Activated B cell treated with CpG ODN at 0.5 μM for 24 hours (primary cell): ENCODE results near the gene MGAT3. TPM values are rescaled to one million over a fixed set of nuclear protein-coding genes. Genes with fewer than 3 reads are reported as not detected.

Experiments
- ATAC-seq: fragments of 200-7000 bp; cut with Tn5 transposase; one replicate; pipeline ENCODE4 v1.10.0; 2021; ENCODE audit warnings: low read depth, mild to moderate bottlenecking, moderate library complexity
- CTCF ChIA-PET: fragments of 350-600 bp; sonication (Branson Sonifier 250); formaldehyde crosslinking; loops from one replicate; lab custom pipeline; 2021; ENCODE audit warnings: antibody characterized with exemption; lab: Charles Lee
- POLR2A ChIA-PET: fragments of 350-600 bp; sonication (Branson Sonifier 250); formaldehyde crosslinking; loops from one replicate; lab custom pipeline; 2021; ENCODE audit warnings: antibody characterized with exemption; lab: Charles Lee
- DNase-seq: peaks from one replicate; pipeline ENCODE4 v3.0.0; 2022
- H3K27ac Mint-ChIP-seq: one replicate; pipeline ENCODE4 v1.8.0; 2020; ENCODE audit warnings: mixed read lengths
- H3K27me3 Mint-ChIP-seq: one replicate; pipeline ENCODE4 v1.8.0; 2021; ENCODE audit warnings: mixed read lengths
- H3K36me3 Mint-ChIP-seq: one replicate; pipeline ENCODE4 v1.8.0; 2021; ENCODE audit warnings: low read depth, mixed read lengths
- H3K4me1 Mint-ChIP-seq: one replicate; pipeline ENCODE4 v1.8.0; 2021; ENCODE audit warnings: mixed read lengths
- H3K4me3 Mint-ChIP-seq: one replicate; pipeline ENCODE4 v1.8.0; 2020; ENCODE audit warnings: mild to moderate bottlenecking, mixed read lengths
- H3K9me3 Mint-ChIP-seq: one replicate; pipeline ENCODE4 v1.8.0; 2020; ENCODE audit warnings: mixed read lengths
- intact Hi-C: fragments of 100-400 bp; cut with micrococcal nuclease; formaldehyde crosslinking; loops from one replicate; pipeline ENCODE4 v1.15.1; 2024
- total RNA-seq: library from RNA; stranded (reverse); gene quantifications from 2 replicates; pipeline ENCODE4 v1.2.3, GENCODE V29; 2022
- TF ChIP-seq, protein P1 (sequence below): fragments of 200-600 bp; IDR thresholded peaks from one replicate; pipeline ENCODE4 v1.8.0; 2022; ENCODE audit warnings: antibody characterized with exemption, mild to moderate bottlenecking

MGAT3 gene
- total RNA-seq, 1 donor from 2014 or later = 43.4 TPM

- no peaks in the 10 kb centered on the region for H3K27me3 Mint-ChIP-seq
- intact Hi-C loops = loop anchor here (1.0 to 2.0 kb wide), 4 partner anchors 22 to 171 kb away; partner anchors contain the start of gene TAB1
- peaks cover 28% of the 10 kb centered on the region for H3K4me1 Mint-ChIP-seq
- peaks cover 73% of the 10 kb centered on the region for H3K36me3 Mint-ChIP-seq
- TF ChIP-seq, protein P1, sequence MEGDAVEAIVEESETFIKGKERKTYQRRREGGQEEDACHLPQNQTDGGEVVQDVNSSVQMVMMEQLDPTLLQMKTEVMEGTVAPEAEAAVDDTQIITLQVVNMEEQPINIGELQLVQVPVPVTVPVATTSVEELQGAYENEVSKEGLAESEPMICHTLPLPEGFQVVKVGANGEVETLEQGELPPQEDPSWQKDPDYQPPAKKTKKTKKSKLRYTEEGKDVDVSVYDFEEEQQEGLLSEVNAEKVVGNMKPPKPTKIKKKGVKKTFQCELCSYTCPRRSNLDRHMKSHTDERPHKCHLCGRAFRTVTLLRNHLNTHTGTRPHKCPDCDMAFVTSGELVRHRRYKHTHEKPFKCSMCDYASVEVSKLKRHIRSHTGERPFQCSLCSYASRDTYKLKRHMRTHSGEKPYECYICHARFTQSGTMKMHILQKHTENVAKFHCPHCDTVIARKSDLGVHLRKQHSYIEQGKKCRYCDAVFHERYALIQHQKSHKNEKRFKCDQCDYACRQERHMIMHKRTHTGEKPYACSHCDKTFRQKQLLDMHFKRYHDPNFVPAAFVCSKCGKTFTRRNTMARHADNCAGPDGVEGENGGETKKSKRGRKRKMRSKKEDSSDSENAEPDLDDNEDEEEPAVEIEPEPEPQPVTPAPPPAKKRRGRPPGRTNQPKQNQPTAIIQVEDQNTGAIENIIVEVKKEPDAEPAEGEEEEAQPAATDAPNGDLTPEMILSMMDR = no peak
- POLR2A ChIA-PET = interaction anchor here (0.5 to 1.4 kb wide), 6 partner anchors 12 to 355 kb away, joined by 3 to 5 read pairs (median 3); partner anchors contain the start of genes MIEF1 and RPL3
- H3K27ac Mint-ChIP-seq = peak overlapping the region; percentile 24
- no peak for DNase-seq
- ATAC-seq = peak; percentile 45
- H3K4me3 Mint-ChIP-seq = no peak overlapping the region
- CTCF ChIA-PET = interaction anchor here (0.6 to 4.9 kb wide), 20 partner anchors 11 to 522 kb away, joined by 3 to 33 read pairs (median 4); partner anchors contain the start of genes MIEF1, RPS19BP1 and TAB1
- H3K9me3 Mint-ChIP-seq = no peaks in the 10 kb centered on the region
Observed at GRCh38 chr22:39514373-39514973, 57.7 kb downstream of the MGAT3 start.

DNA sequence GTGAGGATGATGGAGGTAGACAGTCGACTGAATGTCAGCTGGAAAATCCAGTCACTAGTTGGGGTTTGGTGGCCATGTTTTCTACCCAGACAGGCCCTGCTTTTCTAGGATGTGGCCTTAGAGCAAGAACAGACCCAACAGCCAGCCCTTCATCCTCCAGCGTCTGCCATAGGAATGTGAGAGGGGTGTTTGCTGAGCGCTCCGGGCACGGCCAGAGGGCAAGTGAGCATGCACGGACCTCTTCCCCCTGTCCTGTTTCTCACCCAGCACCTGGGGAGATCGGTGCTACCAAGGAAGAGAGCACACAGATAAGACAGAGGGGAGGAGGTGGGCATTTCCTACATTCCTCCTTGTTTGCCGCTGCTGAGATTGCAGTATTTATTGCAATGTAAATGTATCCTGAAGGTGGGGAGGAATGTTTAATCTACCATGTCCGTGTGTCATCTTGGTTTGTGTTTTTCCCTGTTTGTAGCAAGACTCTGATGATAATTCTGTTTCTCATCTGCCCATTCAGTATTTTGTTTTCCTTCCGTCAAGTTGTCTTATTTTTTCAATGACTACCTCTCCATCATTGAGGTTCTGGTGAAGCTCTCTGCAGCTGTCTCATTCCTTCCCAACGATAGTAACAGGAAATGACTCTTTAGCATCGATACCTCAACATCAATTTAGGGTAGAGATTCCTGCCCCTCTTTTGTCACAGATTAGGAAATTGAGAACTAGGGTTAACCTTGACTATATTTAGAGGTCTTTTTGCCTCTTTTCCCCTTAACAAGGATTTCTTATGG is 58.6 kb downstream of the MGAT3 start:
- ATAC-seq = no peak
- intact Hi-C loops = loop anchor here (2.0 kb wide), 1 partner anchor 23 kb away; no protein-coding TSS in a partner anchor
- ChIA-PET CTCF (interaction anchor here (0.9 to 4.9 kb wide), 22 partner anchors 10 to 521 kb away, joined by 3 to 33 read pairs (median 4); partner anchors contain the start of genes MIEF1, RPL3 and TAB1), POLR2A (interaction anchor here (0.7 to 3.6 kb wide), 8 partner anchors 12 to 722 kb away, joined by 3 to 20 read pairs (median 4); partner anchors contain the start of genes MIEF1, RPL3 and TAB1)
- Mint-ChIP-seq H3K4me1 (peaks cover 28% of the 10 kb centered on the region), H3K27ac (peak overlapping the region; percentile 13), H3K36me3 (peaks cover 70% of the 10 kb centered on the region), H3K9me3 (no peaks in the 10 kb centered on the region), H3K4me3 (no peak overlapping the region), H3K27me3 (peaks cover 2% of the 10 kb centered on the region)
- TF ChIP-seq, protein P1 = no peak
- DNase-seq = no peak

GRCh38 chr22:39517470-39517869 is 60.7 kb downstream of the MGAT3 start:
- Mint-ChIP-seq H3K4me3 (no peak overlapping the region), H3K36me3 (peaks cover 68% of the 10 kb centered on the region), H3K27me3 (peaks cover 2% of the 10 kb centered on the region), H3K27ac (no peak overlapping the region), H3K4me1 (peaks cover 42% of the 10 kb centered on the region), H3K9me3 (no peaks in the 10 kb centered on the region)
- CTCF ChIA-PET = interaction anchor here (1.1 to 4.9 kb wide), 7 partner anchors 11 to 507 kb away, joined by 3 to 33 read pairs (median 5); partner anchors contain the start of gene TAB1
- POLR2A ChIA-PET = interaction anchor here (0.6 to 3.6 kb wide), 9 partner anchors 9 to 368 kb away, joined by 3 to 20 read pairs (median 4); partner anchors contain the start of genes MIEF1, RPL3 and TAB1
- DNase-seq (no peak), ATAC-seq (no peak)
- intact Hi-C loops = no loop called here
- TF ChIP-seq, protein P1 = no peak

GRCh38 chr22:39518144-39518786 is 61.5 kb downstream of the MGAT3 start:
- intact Hi-C loops = no loop called here
- peaks cover 68% of the 10 kb centered on the region for H3K36me3 Mint-ChIP-seq
- DNase-seq = no peak
- H3K9me3 Mint-ChIP-seq = no peaks in the 10 kb centered on the region
- H3K27ac Mint-ChIP-seq = peak overlapping the region; percentile 98
- TF ChIP-seq, protein P1 = no peak
- peak overlapping the region; percentile 91 for H3K4me3 Mint-ChIP-seq
- peaks cover 50% of the 10 kb centered on the region for H3K4me1 Mint-ChIP-seq
- H3K27me3 Mint-ChIP-seq = peaks cover 2% of the 10 kb centered on the region
- POLR2A ChIA-PET = interaction anchor here (0.9 to 3.6 kb wide), 6 partner anchors 10 to 369 kb away, joined by 3 to 20 read pairs (median 4); partner anchors contain the start of gene MIEF1
- CTCF ChIA-PET = interaction anchor here (1.1 to 4.9 kb wide), 6 partner anchors 11 to 506 kb away, joined by 3 to 33 read pairs (median 4); partner anchors contain the start of gene TAB1
- no peak for ATAC-seq
